Panc1 (cell line): ENCODE results near the gene SNU13. TPM values are rescaled to one million over a fixed set of nuclear protein-coding genes. Genes with fewer than 3 reads are reported as not detected.
"Not testable (repeated sequence)": the region's sequence is repeated elsewhere in the genome, so short reads cannot be mapped to it uniquely, and the experiment has no call there.

Experiments
- ATAC-seq: fragments of 200-7000 bp; cut with Tn5 transposase; 2 replicates; pipeline ENCODE4 v1.9.1; 2020; ENCODE audit warnings: mild to moderate bottlenecking, moderate library complexity
- Bru-seq: library from RNA; stranded (reverse); fragments of 400-500 nt; gene quantifications from one replicate; lab custom pipeline; 2021; lab: Mats Ljungman, UMichigan
- BruChase-seq, 2 experiments: library from RNA; stranded (reverse); fragments of 400-500 nt; gene quantifications; one replicate each; lab custom pipeline; 2021; lab: Mats Ljungman, UMichigan
- BruUV-seq: library from RNA; stranded (reverse); fragments of 400-500 nt; replicated peaks from 2 replicates; lab custom pipeline; 2021; lab: Mats Ljungman, UMichigan
- CTCF ChIA-PET: fragments of 300-600 bp; sonication (Branson Sonifier 250); formaldehyde crosslinking; loops from one replicate; lab custom pipeline; 2022; ENCODE audit warnings: antibody characterized with exemption; lab: Charles Lee
- POLR2A ChIA-PET: fragments of 300-600 bp; sonication (Branson Sonifier 250); formaldehyde crosslinking; loops from one replicate; lab custom pipeline; 2022; ENCODE audit warnings: antibody characterized with exemption; lab: Charles Lee
- DNase-seq: peaks from one replicate; pipeline ENCODE4 v3.0.0-alpha.2; 2010; ENCODE audit warnings: low read depth, low spot score
- H3K27ac ChIP-seq: 2 replicates; pipeline ENCODE4 v1.5.1; 2011; ENCODE audit warnings: mild to moderate bottlenecking, low read length, inconsistent platforms
- H3K27me3 ChIP-seq: fragments of 200-500 bp; sonication (Bioruptor generic); 2 replicates; pipeline ENCODE4 v1.6.0; 2014; ENCODE audit warnings: low read length, inconsistent platforms; ENCODE audit not compliant: control insufficient read depth, insufficient read depth
- H3K36me3 ChIP-seq: fragments of 200-500 bp; sonication (Bioruptor generic); 2 replicates; pipeline ENCODE4 v1.5.1; 2014; ENCODE audit warnings: inconsistent platforms, mild to moderate bottlenecking, low read length, moderate library complexity; ENCODE audit not compliant: control insufficient read depth, insufficient read depth
- H3K4me1 ChIP-seq: 2 replicates; pipeline ENCODE4 v1.5.1; 2011; ENCODE audit warnings: inconsistent platforms, mild to moderate bottlenecking, low read length, moderate library complexity; ENCODE audit not compliant: control insufficient read depth, insufficient read depth
- H3K4me3 ChIP-seq, 2 experiments: 2 replicates each; pipeline ENCODE4 v1.5.1; 2011 to 2012; ENCODE audit warnings: low read depth in 2 of 2, low read length in 2 of 2, mild to moderate bottlenecking in 2 of 2, inconsistent platforms in 1 of 2, moderate library complexity in 1 of 2
- H3K9me3 ChIP-seq: fragments of 200-500 bp; sonication (Bioruptor generic); 2 replicates; pipeline ENCODE4 v1.5.1; 2014; ENCODE audit warnings: low read depth, mild to moderate bottlenecking, inconsistent platforms, low read length, moderate library complexity; ENCODE audit not compliant: control insufficient read depth, insufficient read depth
- POLR2AphosphoS5 ChIP-seq: IDR thresholded peaks from 2 replicates; pipeline ENCODE4 v1.6.1; 2012; ENCODE audit warnings: mild to moderate bottlenecking, low read depth, low read length, moderate library complexity
- REST ChIP-seq, 2 experiments: IDR thresholded peaks; 2 replicates each; pipeline ENCODE4 v1.6.1; 2011 to 2012; ENCODE audit warnings: low read depth in 2 of 2, control low read depth in 1 of 2, low read length in 1 of 2, mild to moderate bottlenecking in 1 of 2, moderate library complexity in 1 of 2; ENCODE audit not compliant: insufficient read depth in 1 of 2
- SIN3A ChIP-seq: IDR thresholded peaks from 2 replicates; pipeline ENCODE4 v1.6.1; 2012; ENCODE audit warnings: low read depth, mild to moderate bottlenecking, low read length, moderate library complexity, borderline replicate concordance; ENCODE audit not compliant: insufficient read depth
- TCF7L2 ChIP-seq: IDR thresholded peaks from 2 replicates; pipeline ENCODE4 v1.6.1; 2011; ENCODE audit warnings: mild to moderate bottlenecking, low read depth, low read length, inconsistent platforms
- in situ Hi-C: cut with HindIII; loops from 2 replicates; pipeline ENCODE4 v1.10.0; 2016; ENCODE audit warnings: low sequenced_read_pairs, low pct_unique_long_range_greater_than_20kb
- intact Hi-C: fragments of 100-400 bp; cut with micrococcal nuclease; formaldehyde crosslinking; loops from one replicate; pipeline ENCODE4 v1.10.0; 2022; ENCODE audit not compliant: unreplicated experiment
- long read RNA-seq: library from polyadenylated mRNA; unstranded; transcript quantifications from one replicate; pipeline ENCODE4 v2.0.0, GENCODE V29; 2021; ENCODE audit not compliant: unreplicated experiment
- polyA plus RNA-seq: library from polyadenylated mRNA; unstranded; fragments of >200 nt; gene quantifications from one replicate; pipeline ENCODE4 v1.2.1, GENCODE V29; 2012; ENCODE audit warnings: missing spikeins; ENCODE audit not compliant: insufficient read length
- total RNA-seq: library from RNA; stranded (reverse); gene quantifications from one replicate; pipeline ENCODE4 v1.2.1, GENCODE V29; 2021; ENCODE audit not compliant: unreplicated experiment

Gene SNU13
- total RNA-seq (113 TPM), Bru-seq, nascent RNA (percentile 74 among the genes with signal in this experiment), BruChase-seq, experiment 1, labeled RNA remaining after a 2-hour chase (percentile 71 among the genes with signal in this experiment), BruChase-seq, experiment 2, labeled RNA remaining after a 6-hour chase (percentile 85 among the genes with signal in this experiment)
- polyA plus RNA-seq, result 161 TPM
- long read RNA-seq, transcript SNU13-202 (3 exons, 1,503 nt), result major isoform, 86 of 113 reads
- long read RNA-seq, partial matches to known transcripts, result 1 of 113 reads
- long read RNA-seq, other reads (novel, unspliced or antisense), result 25 of 113 reads

- Histone ChIP-seq H3K27ac (peak within 1 kb of the TSS; percentile 90), H3K36me3 (peaks cover 8% of the 10 kb centered on the region; the same call in 1 of the 2 replicates), H3K4me3 (peak within 1 kb of the TSS; percentile 88 to 89), H3K27me3 (no peaks in the 10 kb centered on the region), H3K9me3 (no peaks in the 10 kb centered on the region), H3K4me1 (no peaks in the 10 kb centered on the region; the same call in 1 of the 2 replicates)
- in situ Hi-C loops, result no loop called here
- peak; percentile 98 for ATAC-seq
- intact Hi-C loops, result no loop called here
- POLR2A ChIA-PET, result interaction anchor here (0.5 to 0.7 kb wide), 3 partner anchors 64 to 149 kb away, joined by 3 to 7 read pairs (median 3); no protein-coding TSS in a partner anchor
- DNase-seq, result peak; percentile 30
- CTCF ChIA-PET, result interaction anchor here (0.7 kb wide), 2 partner anchors 55 to 258 kb away, joined by 4 to 8 read pairs; partner anchors contain the start of gene CENPM
- TF ChIP-seq POLR2AphosphoS5 (peak; percentile 84), TCF7L2 (no peak), REST (IDR thresholded peaks at IDR 0.05; ENCODE audit: insufficient read depth in 1 of 2, low read depth in 2 of 2, low read length in 1 of 2) (no peak), SIN3A (peak; percentile 25; the same call in 1 of the 2 replicates)
- BruUV-seq, result no TSS peak
Measured at GRCh38 chr22:41688365-41689211, at the start of gene SNU13. SNU13 (minus strand) TSS chr22:41688867; CDS start chr22:41688796, 71 bp downstream.

- ATAC-seq, CTCF ChIA-PET, H3K4me1 ChIP-seq, H3K36me3 ChIP-seq, BruUV-seq, H3K27ac ChIP-seq, POLR2A ChIA-PET, H3K27me3 ChIP-seq, DNase-seq, in situ Hi-C loops, H3K9me3 ChIP-seq, intact Hi-C loops, H3K4me3 ChIP-seq: not testable (repeated sequence)
Measured at GRCh38 chr22:41733241-41733640, 44.6 kb upstream of the SNU13 start.

GRCh38 chr22:41732096-41732772 lies 43.6 kb upstream of the SNU13 start:
- H3K4me1 ChIP-seq, result no peaks in the 10 kb centered on the region
- BruUV-seq, result no TSS peak
- POLR2A ChIA-PET, result no interaction called here
- DNase-seq (no peak), ATAC-seq (no peak)
- no peak overlapping the region for H3K4me3 ChIP-seq
- intact Hi-C loops (no loop called here), in situ Hi-C loops (no loop called here)
- CTCF ChIA-PET, result interaction anchor here (0.7 to 0.8 kb wide), 2 partner anchors 14 to 1597 kb away, joined by 4 to 6 read pairs; no protein-coding TSS in a partner anchor
- H3K27ac ChIP-seq, result no peak overlapping the region
- H3K9me3 ChIP-seq, result no peaks in the 10 kb centered on the region
- H3K27me3 ChIP-seq, result no peaks in the 10 kb centered on the region
- no peaks in the 10 kb centered on the region for H3K36me3 ChIP-seq
- TF ChIP-seq TCF7L2, result no peak
